WERI-Rb-1 (cell line): ENCODE measurements around the gene GK.

Experiments
- DNase-seq: peaks from one replicate; pipeline ENCODE4 v3.0.0-alpha.2; 2020
- H3K27ac ChIP-seq: fragments of 250-450 bp; sonication (Bioruptor Pico); 2 replicates; pipeline ENCODE4 v1.5.1; 2020; ENCODE audit warnings: mild to moderate bottlenecking, moderate library complexity
- H3K27me3 ChIP-seq: fragments of 250-450 bp; sonication (Bioruptor Pico); 2 replicates; pipeline ENCODE4 v1.5.1; 2021; ENCODE audit warnings: mild to moderate bottlenecking, low read depth, moderate library complexity; ENCODE audit not compliant: insufficient read depth, severe bottlenecking
- H3K36me3 ChIP-seq: fragments of 250-450 bp; sonication (Bioruptor Pico); 2 replicates; pipeline ENCODE4 v1.5.1; 2020; ENCODE audit warnings: mild to moderate bottlenecking, moderate library complexity
- H3K4me3 ChIP-seq: 2 replicates; pipeline ENCODE4 v1.5.1; 2011; ENCODE audit warnings: low read depth, mild to moderate bottlenecking, control low read depth, low read length
- H3K9me3 ChIP-seq: fragments of 250-450 bp; sonication (Bioruptor Pico); 2 replicates; pipeline ENCODE4 v1.5.1; 2021; ENCODE audit warnings: mild to moderate bottlenecking, moderate library complexity; ENCODE audit not compliant: severe bottlenecking
- CTCF ChIP-seq: IDR thresholded peaks from 2 replicates; pipeline ENCODE4 v1.5.1; 2011; ENCODE audit warnings: low read depth, mild to moderate bottlenecking, control low read depth, inconsistent platforms, low read length

The GK gene

GRCh38 chrX:30618160-30618765 lies 35.0 kb upstream of the GK start:
- no peak for DNase-seq
- peaks cover 2% of the 10 kb centered on the region for H3K9me3 ChIP-seq
- no peaks in the 10 kb centered on the region for H3K36me3 ChIP-seq
- no peaks in the 10 kb centered on the region for H3K27me3 ChIP-seq
- no peak for TF ChIP-seq CTCF
- no peak overlapping the region for H3K27ac ChIP-seq
- no peak overlapping the region for H3K4me3 ChIP-seq

- Histone ChIP-seq H3K27me3 (no peaks in the 10 kb centered on the region), H3K9me3 (peaks cover 2% of the 10 kb centered on the region), H3K27ac (no peak overlapping the region), H3K4me3 (no peak overlapping the region), H3K36me3 (no peaks in the 10 kb centered on the region)
- DNase-seq: no peak
- no peak for TF ChIP-seq CTCF
These were observed 33.1 kb upstream of the GK start for GRCh38 chrX:30620125-30620524.

GRCh38 chrX:30620980-30621618 lies 32.1 kb upstream of the GK start:
- H3K4me3 ChIP-seq: no peak overlapping the region
- no peak for DNase-seq
- no peaks in the 10 kb centered on the region for H3K27me3 ChIP-seq
- H3K9me3 ChIP-seq: peaks cover 2% of the 10 kb centered on the region
- TF ChIP-seq CTCF: no peak
- H3K36me3 ChIP-seq: no peaks in the 10 kb centered on the region
- H3K27ac ChIP-seq: no peak overlapping the region

GRCh38 chrX:30622361-30622760 lies 30.9 kb upstream of the GK start:
- H3K4me3 ChIP-seq: no peak overlapping the region
- no peaks in the 10 kb centered on the region for H3K36me3 ChIP-seq
- H3K27me3 ChIP-seq: no peaks in the 10 kb centered on the region
- no peak overlapping the region for H3K27ac ChIP-seq
- no peak for DNase-seq
- H3K9me3 ChIP-seq: peaks cover 2% of the 10 kb centered on the region
- TF ChIP-seq CTCF: no peak

GRCh38 chrX:30626402-30626801 lies 26.8 kb upstream of the GK start:
- H3K27ac ChIP-seq: no peak overlapping the region
- TF ChIP-seq CTCF: no peak

More at GRCh38 chrX:30626402-30626801, 26.8 kb upstream of the GK start:
- no peaks in the 10 kb centered on the region for H3K36me3 ChIP-seq
- H3K4me3 ChIP-seq: no peak overlapping the region
- DNase-seq: no peak
- H3K27me3 ChIP-seq: no peaks in the 10 kb centered on the region
- peaks cover 2% of the 10 kb centered on the region for H3K9me3 ChIP-seq
